SHP77 (cell line): ENCODE measurements around the gene NID2.

Source experiments
- DNase-seq, 2 experiments: peaks; one replicate each; lab custom pipeline; 2025; lab: John Stamatoyannopoulos, UW

NID2 gene

GRCh38 chr14:52068615-52069306 is at the start of gene NID2:
Gene NID2 (minus strand): TSS chr14:52069059. CDS start chr14:52068994, 65 bp downstream.
- DNase-seq: no peak

- no peak for DNase-seq
Observed at GRCh38 chr14:52117111-52117832, 48.4 kb upstream of the NID2 start.

GRCh38 chr14:52115286-52115685 is 46.4 kb upstream of the NID2 start:
- DNase-seq: no peak

- no peak for DNase-seq
Observed at GRCh38 chr14:52112336-52113018, 43.6 kb upstream of the NID2 start.

- no peak for DNase-seq
Observed at GRCh38 chr14:52111583-52111982, 42.7 kb upstream of the NID2 start.

- no peak for DNase-seq
Observed at GRCh38 chr14:52110441-52111086, 41.7 kb upstream of the NID2 start.

- DNase-seq: no peak
Observed at GRCh38 chr14:52108823-52109222, 40.0 kb upstream of the NID2 start.

- no peak for DNase-seq
Observed at GRCh38 chr14:52106840-52107239, 38.0 kb upstream of the NID2 start.

GRCh38 chr14:52103416-52103815 is 34.6 kb upstream of the NID2 start:
- no peak for DNase-seq

GRCh38 chr14:52095794-52096193 is 26.9 kb upstream of the NID2 start:
- no peak for DNase-seq

GRCh38 chr14:52095336-52095735 is 26.5 kb upstream of the NID2 start:
- DNase-seq: no peak

GRCh38 chr14:52094546-52095271 is 25.9 kb upstream of the NID2 start:
- DNase-seq: no peak

- DNase-seq: no peak
Observed at GRCh38 chr14:52091928-52092327, 23.1 kb upstream of the NID2 start.

- DNase-seq: no peak
Observed at GRCh38 chr14:52090936-52091335, 22.1 kb upstream of the NID2 start.

- no peak for DNase-seq
Observed at GRCh38 chr14:52089218-52089617, 20.4 kb upstream of the NID2 start.

- DNase-seq: no peak
Observed at GRCh38 chr14:52086711-52087110, 17.9 kb upstream of the NID2 start.

GRCh38 chr14:52082903-52083302 is 14.0 kb upstream of the NID2 start:
- no peak for DNase-seq

- DNase-seq: no peak
Observed at GRCh38 chr14:52081964-52082363, 13.1 kb upstream of the NID2 start.

- no peak for DNase-seq
Observed at GRCh38 chr14:52080808-52081755, 12.2 kb upstream of the NID2 start.

- no peak for DNase-seq
Observed at GRCh38 chr14:52080158-52080800, 11.4 kb upstream of the NID2 start.
